ENCODE results near the gene ZNF335.
"Not testable (repeated sequence)": the region's sequence is repeated elsewhere in the genome, so short reads cannot be mapped to it uniquely, and the experiment has no call there.

Gene ZNF335

DNA sequence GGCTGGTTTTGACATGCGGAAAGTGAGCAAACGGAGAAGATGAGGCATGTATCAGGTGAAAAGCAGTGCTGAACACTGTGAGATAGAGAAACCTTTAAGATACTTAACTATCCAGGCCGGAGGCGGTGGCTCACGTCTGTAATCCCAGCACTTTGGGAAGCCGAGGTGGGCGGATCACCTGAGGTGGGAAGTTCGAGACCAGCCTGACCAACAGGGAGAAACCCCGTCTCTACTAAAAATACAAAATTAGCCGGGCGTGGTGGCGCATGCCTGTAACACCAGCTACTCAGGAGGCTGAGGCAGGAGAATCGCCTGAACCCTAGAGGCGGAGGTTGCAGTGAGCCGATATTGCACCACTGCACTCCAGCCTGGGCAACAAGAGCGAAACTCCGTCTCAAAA is 40.3 kb downstream of the ZNF335 start:
- not testable (repeated sequence) for DNase-seq

DNA sequence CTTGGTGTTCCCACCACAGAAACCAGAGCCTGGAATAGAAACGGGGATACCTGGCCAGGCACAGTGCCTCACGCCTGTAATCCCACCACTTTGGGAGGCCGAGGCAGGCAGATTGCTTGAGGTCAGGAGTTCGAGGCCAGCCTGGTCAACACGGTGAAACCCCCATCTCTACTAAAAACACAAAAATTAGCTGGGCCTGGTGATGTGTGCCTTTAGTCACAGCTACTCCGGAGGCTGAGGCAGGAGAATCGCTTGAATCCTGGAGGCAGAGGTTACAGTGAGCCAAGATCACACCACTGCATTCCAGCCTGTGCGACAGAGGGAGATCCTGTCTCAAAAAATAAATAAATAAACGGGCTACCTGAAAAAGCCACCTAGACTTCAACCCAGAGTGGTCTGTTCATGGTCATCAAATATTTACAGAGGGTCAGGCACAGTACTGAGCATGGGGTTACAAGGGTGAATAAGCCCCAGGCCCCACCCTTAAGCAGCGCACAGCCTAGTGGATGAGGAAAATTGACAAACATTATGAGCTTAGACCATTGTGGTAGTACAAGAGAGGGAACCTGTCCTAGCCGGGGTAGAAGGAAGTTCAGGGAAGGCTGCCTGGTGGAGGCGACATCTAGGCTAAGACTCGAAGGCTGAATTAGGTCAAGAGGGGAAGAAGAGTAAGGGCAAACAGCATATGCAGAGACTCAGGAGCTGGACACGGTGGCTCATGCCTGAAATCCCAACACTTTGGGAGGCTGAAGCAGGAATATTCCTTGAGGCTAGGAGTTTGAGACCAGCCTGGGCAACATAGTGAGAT is 44.7 kb downstream of the ZNF335 start:
- DNase-seq, result no peak

DNA sequence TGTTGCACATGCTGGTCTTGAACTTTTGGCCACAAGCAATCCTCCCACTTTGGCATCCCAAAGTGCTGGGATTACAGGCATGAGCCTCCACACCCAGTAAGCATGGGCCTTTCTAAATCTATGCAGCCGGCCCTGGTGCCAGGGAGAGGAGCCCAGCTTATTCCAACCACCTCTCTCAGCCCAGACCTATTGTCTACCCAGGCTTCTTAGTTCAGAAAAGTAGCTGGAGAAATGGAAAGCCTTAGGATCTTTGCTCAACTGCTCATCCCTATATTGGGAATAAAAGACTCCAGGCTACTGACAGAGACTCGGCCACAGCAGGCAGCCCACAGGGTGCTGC is 45.3 kb downstream of the ZNF335 start:
- DNase-seq, result no peak

DNA sequence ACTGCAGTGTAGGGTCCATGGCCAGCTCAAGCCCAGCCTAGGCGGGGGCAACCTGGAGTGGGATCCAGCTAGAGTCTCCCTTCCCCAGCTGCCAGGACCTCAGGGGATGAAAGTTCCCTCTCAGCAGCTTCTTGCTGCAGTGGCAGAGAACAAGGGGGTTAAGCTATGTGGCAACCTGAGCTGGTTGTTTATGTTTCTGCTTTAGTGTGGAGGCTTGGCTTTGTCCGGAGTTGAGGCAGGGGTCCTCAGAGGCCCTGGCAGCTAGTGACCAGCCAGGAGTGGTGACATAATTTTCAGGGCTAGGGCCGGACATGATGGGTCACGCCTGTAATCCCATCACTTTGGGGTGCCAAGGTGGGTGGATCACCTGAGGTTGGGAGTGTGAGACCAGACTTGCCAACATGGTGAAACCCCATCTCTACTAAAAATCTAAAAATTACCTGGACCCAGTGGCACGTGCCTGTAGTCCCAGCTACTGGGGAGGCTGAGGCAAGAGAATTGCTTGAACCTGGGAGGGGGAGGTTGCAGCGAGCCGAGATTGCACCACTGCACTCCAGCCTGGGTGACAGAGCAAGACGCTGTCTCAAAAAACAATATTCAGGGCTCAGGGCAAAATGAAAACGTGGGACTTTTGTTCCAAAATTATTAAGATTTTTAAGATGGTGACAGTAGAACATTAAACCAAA is 46.0 kb downstream of the ZNF335 start:
- no peak for DNase-seq

DNA sequence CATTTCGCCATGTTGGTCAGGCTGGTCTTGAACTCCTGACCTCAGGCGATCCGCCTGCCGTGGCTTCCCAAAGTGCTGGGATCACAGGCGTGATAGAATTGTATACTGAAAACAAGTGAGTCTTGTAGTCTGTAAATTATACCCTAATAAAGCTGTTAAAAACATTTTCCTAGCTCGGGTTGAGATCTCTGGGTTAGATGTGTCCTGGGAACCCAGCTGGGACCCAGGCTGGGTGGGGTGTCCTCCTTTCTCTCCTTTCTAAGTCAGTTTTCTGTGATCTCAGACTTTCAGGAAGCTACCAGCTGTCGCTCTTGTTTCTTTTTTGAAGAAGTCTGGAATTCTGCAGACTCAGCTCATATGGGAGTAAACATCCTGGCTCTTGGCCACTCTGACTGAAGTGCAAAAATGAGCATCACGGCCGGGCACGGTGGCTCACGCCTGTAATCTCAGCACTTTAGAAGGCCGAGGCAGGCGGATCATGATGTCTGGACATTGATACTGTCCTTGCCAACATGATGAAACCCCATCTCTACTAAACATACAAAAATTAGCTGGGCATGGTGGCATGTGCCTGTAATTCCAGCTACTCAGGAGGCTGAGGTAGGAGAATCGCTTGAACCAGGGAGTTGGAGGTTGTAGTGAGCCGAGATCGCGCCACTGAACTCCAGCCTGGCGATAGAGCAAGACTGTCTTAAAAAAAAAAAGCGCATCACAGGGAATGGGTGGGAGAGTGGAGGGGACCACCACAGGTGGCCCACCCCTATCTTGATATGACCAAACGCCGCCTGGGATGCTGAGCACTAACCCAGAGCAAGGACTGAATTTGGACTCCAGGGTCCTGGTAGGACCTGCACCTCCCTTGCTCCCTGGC is 47.4 kb downstream of the ZNF335 start:
- DNase-seq, result no peak

DNA sequence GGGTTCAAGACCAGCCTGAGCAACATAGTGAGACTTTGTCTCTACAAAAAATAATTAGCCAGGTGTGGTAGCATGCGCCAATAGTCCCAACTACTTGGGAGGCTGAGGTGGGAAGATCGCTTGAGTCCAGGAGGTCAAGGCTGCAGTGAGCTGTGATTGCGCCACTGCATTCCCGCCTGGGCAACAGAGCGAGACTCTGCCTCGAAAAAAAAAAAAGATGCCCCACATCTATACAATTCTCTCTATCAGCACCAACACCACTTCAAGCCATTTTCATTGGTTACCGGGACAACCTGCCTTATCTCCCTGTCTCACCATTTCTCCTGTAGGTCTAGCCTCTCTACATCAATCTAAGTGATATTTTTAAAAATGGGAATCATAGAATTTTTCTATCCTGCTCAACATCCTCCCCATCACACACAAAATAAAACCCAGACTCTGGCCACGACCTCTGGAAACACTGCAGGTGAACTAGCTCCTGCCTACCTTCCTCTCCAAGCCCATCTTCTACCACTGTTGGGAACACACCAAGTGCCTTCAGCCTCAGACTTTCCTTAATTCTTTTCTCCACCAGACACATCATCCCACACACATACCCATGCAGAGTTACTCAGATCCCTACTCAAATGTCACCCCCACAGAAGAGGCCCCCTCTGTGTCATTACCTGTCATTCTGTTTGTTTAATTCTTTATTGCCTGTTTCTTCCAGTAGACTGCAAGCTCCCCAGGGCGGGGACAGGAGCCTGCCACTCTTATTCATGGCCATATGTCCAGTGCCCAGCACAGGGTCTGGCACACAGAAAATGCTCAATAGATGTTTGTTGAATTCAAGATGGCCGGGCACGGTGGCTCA is 50.4 kb downstream of the ZNF335 start:
- no peak for DNase-seq

DNA sequence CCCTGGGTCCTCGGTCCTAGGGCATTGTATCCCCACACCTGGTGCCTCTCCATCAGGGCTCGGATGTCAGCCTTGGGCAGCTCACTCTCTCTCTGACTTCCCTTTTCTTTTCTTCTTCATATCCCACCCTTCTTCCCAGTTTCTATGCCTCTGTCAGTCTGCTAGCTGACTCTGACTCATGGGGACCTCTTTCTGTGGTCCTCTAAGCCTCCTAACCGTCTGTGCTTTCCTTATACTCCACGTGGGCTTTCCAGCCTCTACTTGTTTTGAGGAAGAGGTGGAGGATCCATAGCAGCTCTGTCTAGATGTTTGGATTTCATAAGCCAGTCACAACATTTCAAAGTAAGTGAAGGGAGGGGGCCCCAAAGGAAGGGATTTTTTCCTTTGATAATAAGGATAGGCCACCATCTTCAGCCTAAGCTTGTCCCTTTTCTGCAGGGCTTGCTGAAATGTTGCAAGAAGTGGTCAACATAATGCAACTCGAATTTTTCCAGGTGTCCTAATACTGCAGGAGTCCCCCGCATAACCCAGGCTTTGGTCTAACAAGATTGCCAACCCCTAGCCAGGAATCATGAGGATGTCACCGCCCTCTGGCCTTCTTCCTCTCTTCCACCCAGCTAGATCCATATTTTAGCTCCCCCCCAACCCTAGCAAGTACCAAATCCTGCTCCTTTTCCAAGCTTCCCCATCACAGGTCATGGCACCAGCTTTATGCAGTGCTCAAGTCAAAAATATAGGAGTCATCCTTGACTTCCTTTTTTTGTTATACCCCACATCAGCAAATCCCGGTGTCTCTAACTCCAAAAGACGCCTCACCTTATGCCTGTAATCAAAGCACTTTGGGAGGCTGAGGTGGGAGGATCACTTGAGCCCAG is 51.3 kb downstream of the ZNF335 start:
- no peak for DNase-seq

DNA sequence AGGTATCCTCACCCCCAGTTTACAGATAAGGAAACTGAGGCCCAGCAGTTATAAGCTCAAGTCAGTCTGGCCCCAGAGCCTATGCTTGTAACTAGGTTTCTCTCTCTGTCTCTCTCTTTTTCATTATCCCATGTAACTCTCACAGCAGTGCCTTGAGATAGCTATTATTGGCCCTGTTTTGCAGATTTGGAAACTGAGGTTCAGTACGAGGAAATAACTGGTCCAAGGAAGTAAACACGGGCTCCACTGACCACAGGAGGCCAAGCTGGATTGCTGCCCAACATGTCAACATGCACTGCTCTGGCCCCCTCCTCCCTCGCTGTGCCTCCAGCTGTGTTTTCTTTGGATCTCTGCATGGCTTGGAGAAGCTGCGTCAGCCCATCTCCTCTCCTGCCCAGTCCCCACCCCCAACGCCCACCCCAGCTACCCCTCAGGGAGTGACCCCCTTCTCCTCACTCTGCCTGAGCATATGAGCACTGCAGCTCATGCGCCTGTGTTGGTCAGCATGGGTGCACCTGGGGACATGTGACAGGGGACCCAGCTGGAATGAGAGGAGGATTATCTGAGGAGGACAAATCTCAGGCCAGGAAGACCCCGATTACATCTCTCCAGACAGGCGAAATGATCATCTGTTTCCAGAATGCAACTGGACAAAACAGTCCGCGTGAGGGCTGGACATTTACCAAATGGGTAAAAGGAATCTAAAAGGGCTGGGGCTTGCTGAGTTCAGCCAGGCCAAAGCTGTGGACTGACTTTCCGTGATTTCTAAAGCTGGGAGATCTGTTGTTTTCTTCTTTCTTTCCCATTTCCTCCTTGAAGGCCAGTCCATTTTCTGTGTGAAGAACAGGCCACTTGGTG is 52.2 kb downstream of the ZNF335 start:
- DNase-seq, result no peak

DNA sequence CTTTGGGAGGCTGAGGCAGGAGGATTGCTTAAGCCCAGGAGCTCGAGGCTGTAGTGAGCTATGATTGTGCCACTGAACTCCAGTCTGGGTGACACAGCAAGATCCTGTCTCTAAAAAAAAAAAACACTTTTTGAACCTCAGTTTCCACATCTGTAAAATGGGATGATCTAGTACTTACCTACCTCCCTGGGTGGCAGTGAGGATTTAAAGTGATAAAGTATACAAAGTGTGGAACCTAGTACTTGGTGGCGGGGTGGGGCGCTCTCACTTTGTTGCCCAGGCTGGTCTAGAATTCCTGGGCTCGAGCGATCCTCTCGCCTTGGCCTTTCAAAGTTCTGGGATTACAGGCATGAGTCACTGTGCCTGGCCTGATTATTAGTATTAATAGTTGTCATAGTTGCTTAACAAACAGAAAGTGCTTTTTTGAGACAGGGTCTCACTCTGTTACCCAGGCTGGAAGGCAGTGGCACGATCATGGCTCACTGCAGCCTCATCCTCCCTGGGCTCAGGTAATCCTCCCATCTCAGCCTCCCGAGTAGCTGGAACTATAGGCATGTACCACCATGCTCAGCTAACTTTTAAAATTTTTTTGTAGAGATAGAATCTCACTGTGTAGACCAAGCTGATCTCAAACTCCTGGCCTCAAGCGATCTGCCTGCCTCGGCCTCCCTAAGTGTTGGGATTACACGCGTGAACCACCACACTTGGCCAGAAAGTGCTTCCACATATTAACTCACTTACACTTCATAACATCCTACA is 53.0 kb downstream of the ZNF335 start:
- no peak for DNase-seq

DNA sequence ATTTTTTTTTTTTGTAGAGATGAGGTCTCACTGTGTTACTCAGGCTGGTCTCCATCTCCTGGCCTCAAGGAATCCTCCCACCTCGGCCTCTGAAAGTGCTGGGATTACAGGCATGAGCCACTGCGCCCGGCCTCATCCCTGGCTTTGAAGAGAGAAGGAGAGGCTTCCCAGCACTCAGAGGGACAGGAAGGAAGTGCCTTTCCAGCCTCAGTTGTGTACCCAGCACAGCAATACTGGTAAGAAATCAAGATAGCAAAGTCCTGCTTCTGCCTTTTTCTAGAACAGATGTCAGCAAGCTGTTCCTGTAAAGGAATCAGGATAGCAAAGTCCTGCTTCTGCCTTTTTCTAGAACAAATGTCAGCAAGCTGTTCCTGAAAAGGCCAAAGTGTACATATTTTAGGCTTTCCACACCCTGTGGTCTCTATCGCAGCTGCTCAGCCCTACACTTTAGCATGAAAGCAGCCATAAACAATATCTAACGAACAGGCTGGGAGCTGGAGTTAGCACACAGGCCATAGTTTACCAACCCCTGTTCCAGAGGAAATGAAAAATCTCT is 53.7 kb downstream of the ZNF335 start:
- no peak for DNase-seq

DNA sequence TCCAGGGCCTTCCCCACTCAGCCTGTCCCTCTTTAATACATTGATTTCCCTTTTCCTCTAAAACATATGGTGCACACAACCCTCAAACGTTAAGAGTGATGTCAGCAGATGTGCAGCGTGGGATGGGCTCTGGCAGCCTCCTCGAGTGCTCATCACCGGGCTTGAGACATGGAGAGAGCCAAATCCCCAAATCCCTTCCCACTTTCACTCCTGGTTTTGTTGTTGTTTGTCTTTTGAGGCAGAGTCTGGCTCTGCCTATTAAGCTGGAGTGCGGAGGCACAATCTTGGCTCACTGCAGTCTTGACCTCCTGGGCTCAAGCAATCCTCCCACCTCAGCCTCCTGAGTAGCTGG is 54.2 kb downstream of the ZNF335 start:
- DNase-seq, result no peak

DNA sequence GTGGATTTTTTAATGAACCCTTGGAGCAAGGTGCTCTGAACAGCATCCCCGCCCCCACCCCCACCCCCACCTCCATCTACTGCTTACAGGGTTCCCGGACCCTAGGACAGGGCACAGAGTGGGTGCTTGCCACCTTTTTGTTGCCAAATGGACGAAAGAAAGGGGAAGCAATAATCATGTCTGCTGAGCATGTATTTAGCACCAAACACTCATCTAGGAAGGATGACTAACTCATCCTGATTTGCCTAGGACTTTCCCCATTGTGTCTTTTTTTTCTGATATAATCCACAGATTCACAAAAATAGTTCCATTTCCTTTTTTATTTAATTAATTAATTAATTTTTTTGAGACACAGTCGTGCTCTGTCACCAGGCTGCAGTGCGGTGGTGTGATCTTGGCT is 58.9 kb downstream of the ZNF335 start:
- no peak for DNase-seq

DNA sequence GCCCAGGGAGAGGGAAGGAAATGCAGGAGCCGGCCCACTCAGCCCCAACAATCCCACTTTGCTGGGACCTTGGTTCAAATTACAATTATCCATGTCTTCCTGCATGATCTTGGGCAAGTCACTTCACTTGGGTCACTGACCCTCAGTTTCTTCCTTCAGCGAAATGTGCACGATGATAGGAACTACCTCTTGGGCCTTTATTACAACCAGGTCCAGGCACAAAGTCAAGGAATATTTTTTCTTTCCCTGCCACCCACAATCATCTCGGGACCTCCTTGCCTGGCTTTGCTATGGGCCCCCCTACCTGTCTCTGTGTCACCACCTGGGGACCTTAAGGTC is 59.7 kb downstream of the ZNF335 start:
- DNase-seq, result no peak

DNA sequence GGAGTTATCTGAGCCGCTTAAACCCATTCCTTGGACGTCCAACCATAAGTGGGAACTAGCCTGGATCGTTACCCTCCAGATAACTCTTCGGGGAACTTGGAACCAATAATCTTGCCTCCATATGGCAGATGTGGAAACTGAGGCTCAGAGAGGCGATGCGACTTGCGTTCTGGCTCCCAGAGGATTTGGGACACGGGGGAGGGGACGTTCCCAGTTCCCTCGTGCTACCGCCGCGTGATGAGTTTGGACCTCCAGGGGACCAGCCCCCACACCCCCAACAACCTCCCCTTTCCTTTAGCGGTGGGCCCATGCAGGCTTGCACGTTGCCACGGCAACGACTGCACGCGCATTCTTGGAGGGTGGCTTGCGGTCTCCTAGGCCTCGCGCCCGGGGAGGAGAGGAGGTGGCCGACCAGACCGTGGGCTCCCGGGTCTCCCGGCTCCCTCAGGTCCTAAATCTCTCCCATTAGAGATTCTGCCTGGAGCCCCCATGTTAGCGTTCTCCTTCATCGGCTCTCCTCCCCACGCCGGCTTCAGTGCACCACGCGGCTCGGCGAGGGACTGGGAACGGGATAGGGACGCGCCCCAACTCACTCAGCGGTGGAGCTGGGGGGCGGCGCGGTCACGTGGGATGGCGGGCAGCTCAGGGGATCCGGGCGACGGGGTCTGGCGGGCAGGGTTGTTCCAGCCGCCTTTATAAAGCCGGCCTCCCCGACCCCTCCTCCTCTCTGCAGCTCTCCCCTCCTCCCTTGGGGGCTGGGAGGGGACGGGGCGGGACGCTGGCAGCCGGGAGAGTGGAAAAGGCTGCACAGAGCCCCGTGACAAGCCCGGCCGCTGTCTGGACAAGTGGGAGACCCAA is 60.3 kb downstream of the ZNF335 start, which contains the start of gene PLTP:
Gene PLTP (minus strand): TSS at position 670 of the 858 bp plus-strand sequence. CDS start 703 bp downstream, outside the sequence.
- no peak for DNase-seq

DNA sequence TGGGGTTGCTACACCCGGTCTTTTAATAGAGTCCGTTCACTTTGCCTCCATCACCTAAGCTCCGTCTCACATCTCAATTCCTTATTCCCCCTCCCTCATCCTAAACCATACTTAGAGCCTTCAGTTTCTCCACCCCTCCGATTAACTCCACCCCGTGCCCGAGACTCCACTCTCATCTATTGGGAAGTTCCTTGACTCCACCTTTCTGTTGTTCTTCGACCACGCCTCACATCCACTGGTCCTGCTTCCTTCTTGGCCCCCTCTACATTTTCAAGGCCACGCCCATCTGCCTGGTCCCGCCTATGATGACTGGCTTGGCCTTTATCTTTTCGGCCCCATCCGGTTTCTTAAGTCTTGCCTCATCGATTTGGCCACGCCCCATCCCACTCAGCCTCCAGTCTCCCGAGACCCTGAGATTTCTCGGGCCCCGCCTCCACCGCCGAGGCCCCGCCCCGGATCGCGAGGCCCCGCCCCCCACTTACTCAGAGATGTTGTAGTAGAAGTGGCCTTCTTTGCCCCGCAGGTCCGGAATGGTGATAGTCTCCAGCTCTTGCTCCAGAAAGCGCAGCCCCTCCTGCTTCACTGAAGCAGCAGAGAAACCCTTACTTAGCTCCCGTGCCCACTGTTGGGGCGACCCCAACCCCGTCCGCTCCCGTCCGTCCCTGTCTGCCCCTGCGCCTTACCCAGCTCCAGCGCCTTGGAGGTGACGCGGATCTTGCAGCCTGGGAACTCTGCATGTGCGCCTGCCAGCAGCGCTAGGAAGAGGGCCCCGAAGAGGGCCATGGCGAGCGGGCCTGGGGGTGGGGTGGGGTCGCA is 61.1 kb downstream of the ZNF335 start:
- DNase-seq, result no peak

DNA sequence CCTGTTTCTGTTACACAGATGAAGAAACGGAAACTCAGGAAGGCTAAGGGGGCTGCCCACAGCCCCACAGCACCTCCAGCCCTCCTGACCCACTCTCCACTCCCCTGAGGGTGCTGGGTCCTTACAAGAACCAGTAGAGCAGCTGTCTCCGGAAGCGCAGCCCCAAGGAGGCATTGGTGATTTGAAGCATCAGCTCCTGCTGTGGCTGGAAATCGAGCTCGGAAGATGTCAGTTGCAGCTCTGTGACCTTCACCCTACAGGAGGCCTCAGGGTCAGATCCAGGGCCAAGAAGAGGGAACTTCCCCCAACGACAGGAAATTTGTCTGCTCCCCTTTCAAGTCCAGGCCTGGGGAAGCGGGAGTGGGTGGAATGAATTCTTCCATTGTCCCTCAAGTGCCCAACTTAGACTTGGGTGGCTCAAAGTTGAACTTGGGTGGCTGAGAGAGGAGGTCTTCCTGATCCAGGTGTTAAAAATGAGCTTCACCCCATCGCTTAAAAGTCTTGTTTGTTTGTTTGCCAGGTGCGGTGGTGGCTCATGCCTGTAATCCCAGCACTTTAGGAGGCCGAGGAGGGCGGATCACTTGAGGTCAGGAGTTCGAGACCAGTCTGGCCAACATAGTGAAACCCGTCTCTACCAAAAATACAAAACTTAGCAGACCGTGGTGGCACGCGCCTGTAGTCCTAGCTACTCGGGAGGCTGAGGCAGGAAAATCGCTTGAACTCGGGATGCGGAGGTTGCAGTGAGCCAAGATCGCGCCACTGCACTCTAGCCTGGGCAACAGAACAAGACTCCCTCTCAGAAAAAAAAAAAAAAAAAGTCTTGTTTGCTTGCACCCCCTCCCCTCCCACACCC is 62.0 kb downstream of the ZNF335 start:
- DNase-seq, result no peak

DNA sequence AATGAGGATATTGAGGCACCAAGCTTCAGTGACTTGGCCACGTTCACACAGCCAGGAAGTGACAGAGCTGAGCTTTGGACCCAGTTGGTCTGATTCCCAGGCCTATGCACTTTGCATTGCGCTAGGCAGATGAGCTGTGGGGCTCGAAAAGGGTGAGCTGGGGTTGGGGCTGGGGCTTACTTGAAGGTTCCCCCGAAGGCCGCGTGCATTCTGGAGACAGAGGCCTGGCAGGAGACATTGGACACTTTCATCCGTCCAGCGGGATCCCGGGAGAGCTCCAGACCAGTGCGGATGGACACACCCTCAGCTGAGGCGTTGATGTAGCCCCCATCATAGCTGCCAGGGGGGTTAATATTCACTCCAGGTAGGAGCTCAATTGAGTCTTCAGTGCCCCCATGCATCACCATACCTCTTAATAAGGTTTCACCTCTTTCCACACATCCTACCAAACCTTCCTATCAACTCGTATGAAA is 62.6 kb downstream of the ZNF335 start:
- no peak for DNase-seq
